Activated T-helper 2 cell treated with anti-CD3 and anti-CD28 coated beads, Interferon-gamma antibody, Interleukin-2, Interleukin-4, amounts not matched to agents 10 μg/mL and 5 μg/mL and 100 μg/mL, durations not matched to agents 14 hours and 24 hours and 36 hours (primary cell): ENCODE data around the gene HDGFL3. TPM values are rescaled to one million over a fixed set of nuclear protein-coding genes. Genes with fewer than 3 reads are reported as not detected.
"Not testable (repeated sequence)": the region's sequence is repeated elsewhere in the genome, so short reads cannot be mapped to it uniquely, and the experiment has no call there.

Experiments
- DNase-seq: peaks from one replicate; pipeline ENCODE4 v3.0.0; 2021; ENCODE audit warnings: low spot score
- H3K27ac Mint-ChIP-seq: one replicate; pipeline ENCODE4 v1.8.0; 2021; ENCODE audit warnings: mixed read lengths
- H3K27me3 Mint-ChIP-seq: one replicate; pipeline ENCODE4 v1.8.0; 2021; ENCODE audit warnings: low read depth, mixed read lengths
- H3K36me3 Mint-ChIP-seq: one replicate; pipeline ENCODE4 v1.8.0; 2021; ENCODE audit warnings: low read depth, mixed read lengths
- H3K4me1 Mint-ChIP-seq: one replicate; pipeline ENCODE4 v1.8.0; 2021; ENCODE audit warnings: low read depth, mixed read lengths
- H3K4me3 Mint-ChIP-seq: one replicate; pipeline ENCODE4 v1.8.0; 2021; ENCODE audit warnings: low read depth, mild to moderate bottlenecking, moderate library complexity, mixed read lengths
- H3K9me3 Mint-ChIP-seq: one replicate; pipeline ENCODE4 v1.8.0; 2021; ENCODE audit warnings: mixed read lengths
- intact Hi-C: fragments of 100-400 bp; cut with micrococcal nuclease; formaldehyde crosslinking; loops from one replicate; pipeline ENCODE4 v1.15.1; 2023
- total RNA-seq: library from RNA; stranded (reverse); gene quantifications from 2 replicates; pipeline ENCODE4 v1.2.3, GENCODE V29; 2022

Gene HDGFL3
- total RNA-seq, 1 donor from 2014 or later = 19.1 TPM

GRCh38 chr15:83158393-83158792 lies 49.2 kb downstream of the HDGFL3 start:
- Mint-ChIP-seq H3K9me3 (no peaks in the 10 kb centered on the region), H3K4me1 (peaks cover 14% of the 10 kb centered on the region), H3K36me3 (peaks cover 3% of the 10 kb centered on the region), H3K27me3 (peaks cover 13% of the 10 kb centered on the region), H3K27ac (no peak overlapping the region), H3K4me3 (no peak overlapping the region)
- no peak for DNase-seq
- intact Hi-C loops = no loop called here

- H3K9me3 Mint-ChIP-seq = no peaks in the 10 kb centered on the region
- peaks cover 7% of the 10 kb centered on the region for H3K4me1 Mint-ChIP-seq
- no peak overlapping the region for H3K27ac Mint-ChIP-seq
- no peaks in the 10 kb centered on the region for H3K36me3 Mint-ChIP-seq
- no peak for DNase-seq
- intact Hi-C loops = no loop called here
- peaks cover 12% of the 10 kb centered on the region for H3K27me3 Mint-ChIP-seq
- no peak overlapping the region for H3K4me3 Mint-ChIP-seq
Observed at GRCh38 chr15:83155942-83156341, 51.7 kb downstream of the HDGFL3 start.

GRCh38 chr15:83153288-83153687 lies 54.3 kb downstream of the HDGFL3 start:
- Mint-ChIP-seq H3K9me3 (no peaks in the 10 kb centered on the region), H3K27ac (no peak overlapping the region), H3K27me3 (peaks cover 14% of the 10 kb centered on the region), H3K36me3 (peaks cover 4% of the 10 kb centered on the region), H3K4me1 (peaks cover 5% of the 10 kb centered on the region), H3K4me3 (no peak overlapping the region)
- no peak for DNase-seq
- intact Hi-C loops = no loop called here

GRCh38 chr15:83144771-83145170 lies 62.9 kb downstream of the HDGFL3 start:
- H3K4me1 Mint-ChIP-seq = no peaks in the 10 kb centered on the region
- H3K27me3 Mint-ChIP-seq = peaks cover 11% of the 10 kb centered on the region
- H3K4me3 Mint-ChIP-seq = no peak overlapping the region
- intact Hi-C loops = no loop called here
- H3K27ac Mint-ChIP-seq = no peak overlapping the region
- DNase-seq = no peak
- peaks cover 4% of the 10 kb centered on the region for H3K9me3 Mint-ChIP-seq
- no peaks in the 10 kb centered on the region for H3K36me3 Mint-ChIP-seq

GRCh38 chr15:83142151-83142550 lies 65.5 kb downstream of the HDGFL3 start:
- H3K27me3 Mint-ChIP-seq, intact Hi-C loops, H3K9me3 Mint-ChIP-seq, H3K4me3 Mint-ChIP-seq, H3K36me3 Mint-ChIP-seq, H3K27ac Mint-ChIP-seq, H3K4me1 Mint-ChIP-seq, DNase-seq: not testable (repeated sequence)

- Mint-ChIP-seq H3K27ac (no peak overlapping the region), H3K4me3 (no peak overlapping the region), H3K9me3 (no peaks in the 10 kb centered on the region), H3K4me1 (no peaks in the 10 kb centered on the region), H3K27me3 (no peaks in the 10 kb centered on the region), H3K36me3 (peaks cover 10% of the 10 kb centered on the region)
- no peak for DNase-seq
- intact Hi-C loops = no loop called here
Observed at GRCh38 chr15:83132861-83133523, 74.6 kb downstream of the HDGFL3 start.

GRCh38 chr15:83129791-83130190 lies 77.8 kb downstream of the HDGFL3 start:
- H3K4me1 Mint-ChIP-seq = no peaks in the 10 kb centered on the region
- H3K27me3 Mint-ChIP-seq = no peaks in the 10 kb centered on the region
- no peak for DNase-seq
- no peak overlapping the region for H3K4me3 Mint-ChIP-seq
- peaks cover 14% of the 10 kb centered on the region for H3K36me3 Mint-ChIP-seq
- intact Hi-C loops = no loop called here
- no peaks in the 10 kb centered on the region for H3K9me3 Mint-ChIP-seq
- no peak overlapping the region for H3K27ac Mint-ChIP-seq

- DNase-seq = no peak
- no peak overlapping the region for H3K27ac Mint-ChIP-seq
- intact Hi-C loops = no loop called here
- no peak overlapping the region for H3K4me3 Mint-ChIP-seq
- peaks cover 27% of the 10 kb centered on the region for H3K36me3 Mint-ChIP-seq
- H3K9me3 Mint-ChIP-seq = no peaks in the 10 kb centered on the region
- H3K4me1 Mint-ChIP-seq = no peaks in the 10 kb centered on the region
- no peaks in the 10 kb centered on the region for H3K27me3 Mint-ChIP-seq
Observed at GRCh38 chr15:83127547-83128150, 80.0 kb downstream of the HDGFL3 start.

GRCh38 chr15:83123529-83123928 lies 84.1 kb downstream of the HDGFL3 start:
- Mint-ChIP-seq H3K36me3 (peaks cover 28% of the 10 kb centered on the region), H3K4me3 (no peak overlapping the region), H3K9me3 (no peaks in the 10 kb centered on the region), H3K27ac (no peak overlapping the region), H3K4me1 (no peaks in the 10 kb centered on the region), H3K27me3 (no peaks in the 10 kb centered on the region)
- DNase-seq = no peak
- intact Hi-C loops = no loop called here

- no peaks in the 10 kb centered on the region for H3K27me3 Mint-ChIP-seq
- no peaks in the 10 kb centered on the region for H3K9me3 Mint-ChIP-seq
- intact Hi-C loops = no loop called here
- peaks cover 28% of the 10 kb centered on the region for H3K36me3 Mint-ChIP-seq
- no peak for DNase-seq
- H3K4me3 Mint-ChIP-seq = no peak overlapping the region
- H3K4me1 Mint-ChIP-seq = peaks cover 3% of the 10 kb centered on the region
- H3K27ac Mint-ChIP-seq = no peak overlapping the region
Observed at GRCh38 chr15:83119968-83120581, 87.5 kb downstream of the HDGFL3 start.

- intact Hi-C loops = no loop called here
- no peak for DNase-seq
- H3K9me3 Mint-ChIP-seq = no peaks in the 10 kb centered on the region
Observed at GRCh38 chr15:83118968-83119367, 88.7 kb downstream of the HDGFL3 start.

GRCh38 chr15:83118291-83118827 lies 89.3 kb downstream of the HDGFL3 start:
- intact Hi-C loops = no loop called here
- peaks cover 3% of the 10 kb centered on the region for H3K4me1 Mint-ChIP-seq
- no peaks in the 10 kb centered on the region for H3K9me3 Mint-ChIP-seq
- H3K4me3 Mint-ChIP-seq = no peak overlapping the region
- no peak overlapping the region for H3K27ac Mint-ChIP-seq
- H3K27me3 Mint-ChIP-seq = no peaks in the 10 kb centered on the region
- DNase-seq = no peak
- peaks cover 29% of the 10 kb centered on the region for H3K36me3 Mint-ChIP-seq

More at GRCh38 chr15:83118968-83119367, 88.7 kb downstream of the HDGFL3 start:
- H3K27me3 Mint-ChIP-seq = no peaks in the 10 kb centered on the region
- peaks cover 29% of the 10 kb centered on the region for H3K36me3 Mint-ChIP-seq
- peaks cover 3% of the 10 kb centered on the region for H3K4me1 Mint-ChIP-seq
- no peak overlapping the region for H3K4me3 Mint-ChIP-seq
- no peak overlapping the region for H3K27ac Mint-ChIP-seq
